HuH-7.5 (cell line): ENCODE data around the gene COX8C.
A peak's percentile ranks its signal among the peaks of the same experiment; 100 is the strongest.
"Not testable (repeated sequence)": the region's sequence is repeated elsewhere in the genome, so short reads cannot be mapped to it uniquely, and the experiment has no call there.

Experiments
- DNase-seq: peaks from one replicate; pipeline ENCODE4 v3.0.0; 2011; ENCODE audit warnings: low spot score

COX8C gene

DNA sequence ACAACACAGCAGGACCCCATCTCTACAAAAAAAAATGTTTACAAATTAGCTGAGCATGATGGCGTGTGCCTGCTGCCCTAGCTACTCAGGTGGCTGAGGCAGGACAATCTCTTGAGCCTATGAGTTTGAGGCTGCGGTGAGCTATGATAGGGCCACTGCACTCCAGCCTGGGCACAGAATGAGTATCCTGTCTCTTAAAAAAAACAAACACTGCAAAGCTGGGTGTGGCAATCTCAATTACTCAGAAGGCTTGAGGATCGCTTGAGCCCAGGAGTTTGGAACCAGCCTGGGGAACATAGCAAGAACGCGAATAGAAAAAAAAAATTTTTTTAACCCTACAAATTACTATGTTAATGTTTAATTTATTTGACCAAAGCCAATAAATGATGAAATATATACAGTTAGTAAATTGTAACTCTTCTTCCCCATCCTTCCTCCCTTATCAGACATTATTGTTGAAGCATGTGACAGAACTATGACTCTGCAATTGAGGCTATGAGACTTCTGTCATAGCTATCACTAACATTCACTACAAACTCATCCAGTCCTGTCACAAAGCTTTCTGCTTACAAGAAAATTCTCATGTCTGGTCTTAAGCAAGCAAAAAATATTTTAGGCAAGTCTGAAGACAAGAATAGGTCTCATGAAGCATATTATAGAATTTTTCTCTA, 23.9 kb upstream of the COX8C start:
- DNase-seq: no peak

DNA sequence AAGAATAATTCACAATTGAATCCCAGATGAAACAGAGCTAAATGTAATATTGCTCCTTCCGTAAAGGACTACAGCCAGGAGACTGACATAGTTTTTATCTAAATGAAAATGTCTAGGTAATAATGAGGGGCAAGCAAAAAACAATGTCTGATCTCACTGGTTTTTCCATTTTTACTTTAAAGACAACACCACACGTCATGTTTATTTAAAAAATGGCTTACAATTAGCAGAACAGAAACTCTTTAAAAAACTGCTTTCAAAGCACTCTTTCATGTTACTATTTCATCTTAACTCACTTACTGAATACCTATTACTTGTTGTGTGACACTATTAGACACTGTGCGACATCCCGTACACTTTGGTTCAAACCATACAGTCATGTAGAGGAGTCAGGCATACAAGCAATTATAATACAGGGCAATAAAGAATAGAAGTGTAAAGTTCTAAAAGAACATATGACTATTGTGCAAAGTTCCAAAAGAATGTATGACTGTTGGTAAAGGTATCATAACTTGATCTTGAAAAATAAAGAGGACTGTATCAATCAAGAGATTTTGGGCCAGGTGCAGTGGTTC, 23.3 kb upstream of the COX8C start:
- DNase-seq: no peak

- DNase-seq: no peak
These were observed 20.8 kb upstream of the COX8C start for GRCh38 chr14:93326196-93326595.

GRCh38 chr14:93328546-93328945, 18.4 kb upstream of the COX8C start:
- DNase-seq: no peak

DNA sequence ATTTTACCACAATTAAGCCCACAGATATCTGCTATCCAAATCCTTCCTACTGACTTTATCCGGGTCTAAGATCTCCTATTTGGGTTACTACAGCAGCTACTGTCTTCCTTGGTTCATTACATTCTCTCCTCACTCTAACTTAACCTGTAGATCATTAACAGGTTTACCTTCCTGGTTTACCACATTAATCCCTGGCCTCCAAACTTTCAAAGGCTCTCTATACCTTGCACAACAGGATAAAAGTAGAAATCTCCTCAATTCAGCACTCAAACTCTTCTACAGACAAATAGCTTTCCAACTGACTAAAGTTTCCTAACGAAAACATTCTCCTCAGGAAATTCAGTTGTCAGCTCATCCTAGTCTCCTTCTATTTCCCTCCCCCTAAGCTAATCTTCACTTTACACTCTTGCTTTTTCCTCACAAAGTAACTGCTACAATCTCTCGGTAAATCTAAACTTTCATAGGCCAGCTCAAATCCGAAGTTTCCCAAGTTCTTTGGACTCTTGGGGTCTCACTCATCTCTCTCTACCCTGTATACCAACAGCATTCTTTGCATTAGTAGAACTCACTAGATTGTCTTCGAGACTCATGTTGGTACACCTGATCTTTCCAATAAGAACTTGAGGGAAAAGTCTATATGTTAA, 16.9 kb upstream of the COX8C start:
- DNase-seq: no peak

DNA sequence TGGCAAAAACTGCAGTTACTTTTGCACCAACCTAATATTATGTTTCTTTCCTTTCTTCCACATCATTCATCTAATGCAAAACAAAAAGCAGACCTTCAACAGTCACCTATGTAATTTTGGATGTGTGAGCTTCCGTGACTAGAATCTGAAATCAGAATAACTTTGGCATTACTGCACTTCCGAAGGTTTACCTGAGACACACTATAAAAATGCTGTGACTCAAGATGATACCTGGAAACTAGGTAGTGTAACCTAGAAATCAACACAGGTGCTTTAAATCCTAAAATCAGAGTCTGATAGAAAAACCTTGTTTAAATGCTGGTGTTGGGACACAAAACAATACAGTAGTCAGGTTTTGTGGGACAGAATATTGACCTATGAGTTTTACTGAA, 16.4 kb upstream of the COX8C start:
- no peak for DNase-seq

- DNase-seq: no peak
These were observed 15.8 kb upstream of the COX8C start for GRCh38 chr14:93331002-93331727.

DNA sequence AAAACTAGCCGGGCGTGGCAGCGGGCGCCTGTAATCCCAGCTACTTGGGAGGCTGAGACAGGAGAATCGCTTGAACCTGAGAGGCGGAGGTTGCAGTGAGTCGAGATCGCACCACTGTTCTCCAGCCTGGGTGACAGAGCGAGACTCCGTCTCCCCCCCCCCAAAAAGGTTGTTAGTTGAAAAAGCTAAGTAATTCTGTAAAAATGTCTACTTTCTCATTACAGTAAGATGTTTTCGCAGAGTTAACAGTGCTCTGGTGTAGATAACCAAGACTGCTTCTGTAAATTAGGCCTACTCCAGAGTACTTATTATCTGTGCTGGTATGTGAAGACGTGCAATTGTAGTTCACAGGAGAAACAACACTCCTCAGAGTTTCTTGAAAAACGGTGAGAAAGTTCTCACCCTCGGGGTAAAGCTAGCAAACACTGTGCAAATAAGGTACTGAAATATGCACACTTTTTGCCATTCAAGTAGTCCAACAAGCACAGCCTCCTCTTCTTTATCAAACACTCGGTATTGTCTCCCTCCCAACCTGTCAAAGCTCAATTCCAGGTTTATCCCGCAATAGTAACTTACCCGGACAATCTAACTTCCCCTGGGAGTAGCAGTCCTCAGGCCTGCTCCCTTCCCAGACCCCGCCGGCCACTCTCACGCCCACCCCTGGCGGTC, 15.1 kb upstream of the COX8C start:
- no peak for DNase-seq

- peak; percentile 43 for DNase-seq
These were observed 14.6 kb upstream of the COX8C start for GRCh38 chr14:93332397-93332852.

DNA sequence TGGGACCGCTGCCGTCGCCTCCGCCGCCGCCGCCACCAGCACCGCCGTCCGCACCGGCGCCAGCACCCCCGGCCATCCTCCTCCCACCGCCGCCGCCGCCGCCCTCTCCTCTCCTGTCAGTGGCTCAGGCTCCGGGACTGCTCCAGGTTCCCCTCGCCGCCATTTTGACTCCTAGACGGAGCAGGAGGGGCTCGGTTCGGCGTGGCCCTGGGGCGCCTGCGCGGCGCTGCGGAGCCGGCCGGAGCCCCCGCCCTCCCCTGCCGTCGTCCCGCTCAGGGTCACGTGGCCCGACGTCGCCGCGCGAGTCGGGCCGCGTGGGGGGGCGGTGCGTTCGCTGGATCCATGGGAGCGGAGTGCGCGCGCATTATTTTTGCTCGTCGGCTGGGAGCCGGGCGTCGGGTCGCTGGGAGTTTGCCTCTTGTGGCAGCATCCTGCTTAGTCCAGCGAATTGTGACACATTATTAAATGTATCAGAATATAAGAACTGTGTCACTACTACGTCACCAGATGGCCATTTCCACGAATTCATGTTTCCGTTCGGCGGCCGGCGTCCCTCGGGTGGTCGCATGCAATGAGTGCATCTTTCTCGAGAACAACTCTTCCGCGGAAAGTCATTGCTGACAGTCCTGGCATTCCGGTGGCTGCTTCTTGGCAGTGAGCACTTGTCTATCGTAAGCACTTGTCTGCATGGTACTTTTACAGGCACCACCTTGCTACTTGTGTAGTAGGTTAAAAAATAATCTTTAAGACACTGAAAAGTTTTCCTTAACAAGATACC, 13.9 kb upstream of the COX8C start, which contains the start of gene BTBD7:
BTBD7 (minus strand) TSS at position 184 of the 778 bp plus-strand sequence. CDS start 36,985 bp downstream, outside the sequence.
- DNase-seq: peak; percentile 92

DNA sequence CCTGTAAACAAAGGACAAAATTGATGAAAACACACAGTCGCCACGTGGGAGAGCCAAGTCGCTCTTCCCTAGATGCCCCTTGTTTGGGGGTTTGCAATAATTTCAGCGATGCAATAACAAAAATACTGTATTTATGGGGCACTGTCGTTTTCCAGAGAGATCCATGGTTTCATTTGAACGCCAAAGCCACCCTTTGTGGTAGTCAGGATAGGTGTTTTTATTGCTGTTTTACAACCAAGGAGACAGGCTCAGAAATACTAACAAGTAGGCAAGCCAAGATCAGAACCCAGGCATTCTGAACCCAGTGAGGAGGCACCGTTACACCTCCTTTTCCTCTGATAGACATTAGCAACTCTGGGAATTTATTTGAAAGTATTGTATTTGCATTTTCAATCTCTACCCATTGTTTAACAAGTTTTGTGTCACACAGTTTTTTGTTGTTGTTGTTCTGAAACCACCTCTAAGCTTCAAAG, 13.3 kb upstream of the COX8C start:
- DNase-seq: no peak

DNA sequence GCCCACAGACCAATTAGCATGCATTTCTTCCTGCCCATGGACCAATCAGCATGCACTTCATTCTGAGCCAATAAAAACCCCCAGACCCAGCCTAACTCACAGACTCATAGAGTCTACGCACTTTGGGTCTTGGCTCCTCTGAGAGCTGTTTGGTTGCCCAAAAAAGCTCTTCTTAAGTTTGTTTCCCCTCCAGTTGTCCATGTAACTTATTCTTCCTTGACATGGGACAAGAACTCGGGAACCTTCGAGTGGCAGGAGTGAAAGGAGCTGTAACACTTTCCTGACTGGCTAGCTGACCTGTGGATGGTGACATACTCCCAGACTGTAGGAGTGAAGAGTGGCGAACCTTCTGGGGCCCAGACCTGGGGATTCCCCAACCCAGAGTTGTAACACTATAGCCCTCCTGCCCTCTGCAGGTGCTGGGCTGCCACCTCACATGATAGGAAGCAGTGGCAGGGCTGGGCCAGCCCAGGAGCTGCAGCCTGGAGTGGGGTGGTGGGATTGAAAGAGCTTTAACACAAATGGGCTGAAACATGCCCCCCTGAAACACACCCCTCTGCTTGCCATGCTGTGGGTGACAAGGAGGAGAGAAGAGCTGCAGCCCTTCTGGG, 9.7 kb upstream of the COX8C start:
- no peak for DNase-seq

- no peak for DNase-seq
These were observed 9.1 kb upstream of the COX8C start for GRCh38 chr14:93337884-93338283.

GRCh38 chr14:93343266-93343665, 3.7 kb upstream of the COX8C start:
- DNase-seq: no peak

- DNase-seq: no peak
These were observed 3.2 kb upstream of the COX8C start for GRCh38 chr14:93343797-93344196.

GRCh38 chr14:93347850-93348249, 868 bp downstream of the COX8C start:
- DNase-seq: no peak

GRCh38 chr14:93348292-93348691, 1.3 kb downstream of the COX8C start:
- no peak for DNase-seq

DNA sequence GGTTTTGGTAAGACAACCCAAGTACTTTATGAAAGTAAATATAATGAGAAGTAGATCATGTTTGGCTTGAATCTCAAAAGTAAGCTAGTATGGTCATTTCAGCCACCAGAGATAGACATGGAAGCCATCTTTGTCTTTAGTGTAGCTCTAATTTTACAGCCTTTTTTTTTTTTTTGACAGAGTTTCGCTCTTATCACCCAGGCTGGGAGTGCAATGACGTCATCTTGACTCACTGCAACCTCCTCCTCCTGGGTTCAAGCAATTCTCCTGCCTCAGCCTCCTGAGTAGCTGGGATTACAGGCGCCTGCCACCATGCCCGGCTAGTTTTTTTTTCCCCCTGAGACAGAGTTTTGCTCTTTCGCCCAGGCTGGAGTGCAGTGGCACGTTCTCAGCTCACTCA, 7.9 kb downstream of the COX8C start:
- DNase-seq: not testable (repeated sequence)

DNA sequence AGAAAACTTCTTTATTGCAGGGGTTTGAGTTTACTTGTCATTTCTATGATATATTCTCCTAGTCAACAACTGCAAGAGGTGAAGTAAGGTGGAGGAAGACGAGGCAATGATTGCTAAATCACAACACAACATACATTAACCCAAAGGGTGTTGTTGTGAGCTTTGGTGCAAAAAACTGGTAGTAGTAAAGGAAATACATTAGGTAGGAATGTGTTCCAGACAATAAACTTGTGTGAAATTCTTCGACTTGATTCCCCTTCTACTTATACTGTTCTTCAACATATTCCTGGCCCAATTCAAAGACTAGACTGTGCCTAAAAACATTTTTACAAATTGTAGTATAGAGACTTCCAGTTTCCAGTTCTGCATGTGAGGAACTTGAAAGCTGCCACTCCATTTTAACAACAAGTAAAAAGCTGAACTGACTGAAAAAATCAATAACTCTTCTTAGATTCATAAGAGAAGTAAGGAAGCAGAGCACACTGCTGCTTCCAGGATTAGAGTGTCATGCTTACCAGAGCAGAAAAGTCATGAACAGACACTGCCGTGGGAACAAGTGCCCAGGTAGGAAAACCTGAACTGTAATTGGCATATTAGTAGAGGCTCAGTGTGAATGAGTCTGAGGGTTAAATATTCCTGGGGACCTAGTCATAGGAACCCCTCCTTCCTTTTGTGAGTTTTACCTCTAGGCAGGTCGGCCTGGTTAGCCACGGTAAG, 22.2 kb downstream of the COX8C start:
- DNase-seq: no peak

GRCh38 chr14:93369713-93370266, 22.8 kb downstream of the COX8C start:
- DNase-seq: no peak
